ENCODE data around the gene MYH14.

MYH14 gene

GRCh38 chr19:50252111-50252886, 48.9 kb downstream of the MYH14 start:
- TF ChIP-seq GATA3 (IDR thresholded peaks at IDR 0.05; ENCODE audit: low read depth, low read length): no peak
- no peak for TF ChIP-seq GATA2 (IDR thresholded peaks at IDR 0.05; ENCODE audit: low read depth, low read length)

GRCh38 chr19:50252887-50253268, 49.5 kb downstream of the MYH14 start:
- TF ChIP-seq GATA2 (IDR thresholded peaks at IDR 0.05; ENCODE audit: low read depth, low read length) (no peak), GATA3 (IDR thresholded peaks at IDR 0.05; ENCODE audit: low read depth, low read length) (no peak)

DNA sequence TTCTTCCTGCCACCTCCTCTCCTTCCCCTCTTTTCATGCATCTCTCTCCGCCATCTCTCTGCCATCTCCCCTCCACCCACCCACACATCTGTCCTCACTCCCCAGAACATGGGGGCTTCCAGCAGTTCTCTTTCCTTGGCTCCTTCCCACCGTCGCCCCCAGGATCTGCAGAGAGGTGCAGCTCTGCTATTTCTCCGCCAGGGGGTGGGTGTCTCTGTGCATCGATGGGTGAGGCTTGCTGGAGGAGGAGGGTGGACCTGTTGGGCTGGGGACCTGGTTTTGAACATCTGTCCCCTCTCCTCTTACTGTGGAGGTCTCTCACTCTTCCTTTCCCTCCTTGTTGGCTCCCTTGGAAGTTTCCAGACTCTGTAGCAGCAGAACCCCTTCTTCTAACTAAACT, 51.7 kb downstream of the MYH14 start:
- no peak for TF ChIP-seq GATA3 (IDR thresholded peaks at IDR 0.05; ENCODE audit: low read depth, low read length)
- no peak for TF ChIP-seq GATA2 (IDR thresholded peaks at IDR 0.05; ENCODE audit: low read depth, low read length)

DNA sequence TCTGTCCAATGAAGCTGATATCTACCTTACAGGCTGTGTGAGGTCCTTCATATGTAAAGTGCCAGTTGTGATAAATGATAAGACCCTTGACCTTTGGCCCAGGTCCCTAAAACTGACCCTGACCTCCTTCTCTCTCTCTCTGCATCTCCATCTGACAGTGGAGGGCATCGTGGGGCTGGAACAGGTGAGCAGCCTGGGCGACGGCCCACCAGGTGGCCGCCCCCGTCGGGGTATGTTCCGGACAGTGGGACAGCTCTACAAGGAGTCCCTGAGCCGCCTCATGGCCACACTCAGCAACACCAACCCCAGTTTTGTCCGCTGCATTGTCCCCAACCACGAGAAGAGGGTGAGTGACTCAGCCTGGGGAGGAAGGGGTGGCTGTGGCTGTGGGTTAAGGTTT, 53.7 kb downstream of the MYH14 start:
- TF ChIP-seq GATA3 (IDR thresholded peaks at IDR 0.05; ENCODE audit: low read depth, low read length): no peak
- no peak for TF ChIP-seq GATA2 (IDR thresholded peaks at IDR 0.05; ENCODE audit: low read depth, low read length)

DNA sequence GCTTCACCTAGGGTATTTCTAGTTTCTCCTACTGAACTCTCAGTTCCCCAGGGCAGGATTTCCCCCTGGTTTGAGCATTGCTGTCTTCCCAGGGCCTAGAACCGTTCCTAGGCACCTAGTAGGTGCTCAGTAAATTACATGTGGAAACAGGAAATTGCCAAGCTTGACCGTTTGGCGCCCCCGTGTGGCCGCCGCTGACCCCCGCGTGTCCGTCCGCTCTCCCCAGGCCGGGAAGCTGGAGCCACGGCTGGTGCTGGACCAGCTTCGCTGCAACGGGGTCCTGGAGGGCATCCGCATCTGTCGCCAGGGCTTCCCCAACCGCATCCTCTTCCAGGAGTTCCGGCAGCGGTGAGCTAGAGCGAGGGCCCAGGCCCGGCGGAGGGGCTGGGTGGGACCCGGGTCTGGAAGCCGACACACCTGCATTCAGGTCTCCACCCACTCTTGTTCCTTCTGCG, 55.5 kb downstream of the MYH14 start:
- TF ChIP-seq GATA3 (IDR thresholded peaks at IDR 0.05; ENCODE audit: low read depth, low read length) (no peak), GATA2 (IDR thresholded peaks at IDR 0.05; ENCODE audit: low read depth, low read length) (no peak)

- TF ChIP-seq GATA3 (IDR thresholded peaks at IDR 0.05; ENCODE audit: low read depth, low read length): no peak
- no peak for TF ChIP-seq GATA2 (IDR thresholded peaks at IDR 0.05; ENCODE audit: low read depth, low read length)
Observed at GRCh38 chr19:50261446-50261970, 58.1 kb downstream of the MYH14 start.

- TF ChIP-seq GATA2 (IDR thresholded peaks at IDR 0.05; ENCODE audit: low read depth, low read length): no peak
- no peak for TF ChIP-seq GATA3 (IDR thresholded peaks at IDR 0.05; ENCODE audit: low read depth, low read length)
Observed at GRCh38 chr19:50263176-50263575, 59.8 kb downstream of the MYH14 start.

DNA sequence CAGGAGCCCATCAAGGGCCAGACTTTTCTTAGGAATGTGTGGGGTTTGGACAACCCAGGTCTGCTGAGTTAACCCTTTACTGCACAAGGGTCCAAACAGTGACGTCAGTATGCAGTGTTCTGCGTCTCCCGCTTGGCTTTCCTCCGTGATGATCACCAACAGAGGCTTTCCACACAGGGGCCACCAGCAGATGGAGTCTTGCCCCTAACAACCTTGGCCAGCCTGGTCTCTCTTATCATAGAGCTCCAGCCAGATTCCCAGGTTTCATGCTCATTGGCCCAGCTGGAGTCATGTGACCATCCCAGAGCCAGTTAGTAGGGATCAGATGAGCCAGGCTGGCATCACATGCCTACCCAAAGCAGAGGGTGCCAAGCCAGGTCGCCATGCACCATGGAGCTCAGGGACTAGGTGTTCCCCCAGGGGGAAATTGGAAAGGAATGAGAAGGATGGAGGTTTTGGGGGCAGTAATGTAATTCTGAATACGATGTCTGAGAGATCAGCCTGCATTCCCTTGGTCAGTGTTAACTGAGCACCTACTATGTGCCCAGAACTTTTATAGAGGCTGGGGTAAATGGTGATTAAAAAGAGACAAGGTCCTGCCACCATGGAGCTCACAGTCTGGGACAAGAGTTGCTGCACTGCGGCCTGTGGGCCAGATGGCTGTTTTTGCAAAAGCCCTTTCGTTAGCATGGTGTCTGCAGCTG, 61.2 kb downstream of the MYH14 start:
- TF ChIP-seq GATA3 (IDR thresholded peaks at IDR 0.05; ENCODE audit: low read depth, low read length) (no peak), GATA2 (IDR thresholded peaks at IDR 0.05; ENCODE audit: low read depth, low read length) (no peak)

DNA sequence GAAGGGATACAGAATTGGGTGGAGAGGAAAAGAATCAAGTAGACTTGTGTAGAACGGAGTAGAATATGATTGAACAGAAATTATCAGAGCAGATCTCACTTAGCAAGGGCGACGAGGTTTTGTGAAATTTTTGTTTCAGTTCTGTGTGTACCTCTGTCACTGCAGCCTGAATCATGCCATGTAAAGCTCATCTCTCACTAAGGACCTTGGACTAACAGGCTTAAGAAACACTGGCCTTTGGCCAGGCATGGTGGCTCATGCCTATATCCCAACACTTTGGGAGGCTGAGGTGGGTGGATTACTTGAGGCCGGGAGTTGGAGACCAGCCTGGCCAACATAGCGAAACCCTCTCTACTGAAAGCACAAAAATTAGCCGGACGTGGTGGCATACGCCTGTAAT, 62.6 kb downstream of the MYH14 start:
- TF ChIP-seq GATA3 (IDR thresholded peaks at IDR 0.05; ENCODE audit: low read depth, low read length) (no peak), GATA2 (IDR thresholded peaks at IDR 0.05; ENCODE audit: low read depth, low read length) (no peak)

- TF ChIP-seq GATA3 (IDR thresholded peaks at IDR 0.05; ENCODE audit: low read depth, low read length) (no peak), GATA2 (IDR thresholded peaks at IDR 0.05; ENCODE audit: low read depth, low read length) (no peak)
Observed at GRCh38 chr19:50266896-50267295, 63.5 kb downstream of the MYH14 start.

DNA sequence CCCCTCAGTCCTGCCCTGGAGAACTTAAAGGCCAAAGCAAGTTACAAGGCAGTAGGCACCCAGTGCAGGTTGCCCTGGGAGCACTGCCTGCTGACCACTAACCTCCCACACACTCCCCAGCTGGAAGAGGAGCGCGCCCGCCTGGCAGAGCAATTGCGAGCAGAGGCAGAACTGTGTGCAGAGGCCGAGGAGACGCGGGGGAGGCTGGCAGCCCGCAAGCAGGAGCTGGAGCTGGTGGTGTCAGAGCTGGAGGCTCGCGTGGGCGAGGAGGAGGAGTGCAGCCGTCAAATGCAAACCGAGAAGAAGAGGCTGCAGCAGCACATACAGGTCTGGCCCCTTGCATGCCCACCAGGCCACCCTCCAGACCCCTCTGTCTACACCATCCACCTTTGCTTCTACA, 64.6 kb downstream of the MYH14 start:
- TF ChIP-seq GATA2 (IDR thresholded peaks at IDR 0.05; ENCODE audit: low read depth, low read length) (no peak), GATA3 (IDR thresholded peaks at IDR 0.05; ENCODE audit: low read depth, low read length) (no peak)

DNA sequence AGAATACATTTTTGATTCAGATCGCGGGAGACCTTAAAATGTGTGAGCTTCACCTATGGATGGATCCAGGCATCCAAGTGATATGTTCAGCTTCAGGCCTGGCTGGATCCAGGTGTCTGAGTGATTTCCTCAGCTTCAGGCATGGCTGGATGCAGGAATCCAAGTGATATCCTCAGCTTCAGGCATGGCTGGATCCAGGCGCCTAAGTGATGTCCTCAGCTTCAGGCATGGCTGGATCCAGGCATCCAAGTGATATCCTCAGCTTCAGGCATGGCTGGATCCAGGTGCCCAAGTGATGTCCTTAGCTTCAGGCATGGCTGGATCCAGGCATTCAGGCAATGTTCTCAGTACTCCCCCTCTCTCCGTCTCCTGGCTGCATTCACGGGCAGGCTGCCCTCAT, 65.1 kb downstream of the MYH14 start:
- TF ChIP-seq GATA2 (IDR thresholded peaks at IDR 0.05; ENCODE audit: low read depth, low read length) (no peak), GATA3 (IDR thresholded peaks at IDR 0.05; ENCODE audit: low read depth, low read length) (no peak)

GRCh38 chr19:50269653-50270052, 66.2 kb downstream of the MYH14 start:
- no peak for TF ChIP-seq GATA2 (IDR thresholded peaks at IDR 0.05; ENCODE audit: low read depth, low read length)
- no peak for TF ChIP-seq GATA3 (IDR thresholded peaks at IDR 0.05; ENCODE audit: low read depth, low read length)

DNA sequence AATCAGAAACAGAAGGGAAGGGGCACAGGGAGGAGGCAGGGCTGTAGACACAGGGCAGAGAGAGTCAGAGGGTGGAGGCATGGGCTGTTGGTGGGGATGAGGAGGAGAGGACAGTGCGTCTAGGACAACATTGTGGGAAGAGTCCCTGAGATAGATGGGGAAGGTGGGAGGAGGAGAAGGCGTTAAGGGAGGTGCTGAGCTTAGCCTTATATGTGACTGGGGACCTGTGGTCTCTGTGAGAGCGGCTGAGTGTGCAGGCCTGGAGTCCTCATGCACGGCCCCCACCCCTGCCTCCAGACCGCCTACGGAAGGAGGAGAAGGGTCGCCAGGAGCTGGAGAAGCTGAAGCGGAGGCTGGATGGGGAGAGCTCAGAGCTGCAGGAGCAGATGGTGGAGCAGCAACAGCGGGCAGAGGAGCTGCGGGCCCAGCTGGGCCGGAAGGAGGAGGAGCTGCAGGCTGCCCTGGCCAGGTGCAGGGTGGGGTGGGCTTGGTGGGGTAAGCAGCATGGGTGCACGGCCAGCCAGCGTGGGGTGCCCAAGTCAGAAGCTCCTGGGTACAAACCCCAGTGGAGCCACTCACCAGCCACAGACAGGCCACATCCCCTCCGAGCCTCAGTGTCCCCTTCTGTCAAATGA, 69.0 kb downstream of the MYH14 start:
- no peak for TF ChIP-seq GATA2 (IDR thresholded peaks at IDR 0.05; ENCODE audit: low read depth, low read length)
- TF ChIP-seq GATA3 (IDR thresholded peaks at IDR 0.05; ENCODE audit: low read depth, low read length): no peak

Measured in SH-SY5Y (cell line).